PFSK-1 (cell line): ENCODE results near the gene GABRR1.

Experiments used
- FOXP2 ChIP-seq: optimal IDR thresholded peaks from 2 replicates; pipeline ENCODE3; 2011; ENCODE audit warnings: borderline replicate concordance, control low read depth, inconsistent platforms; ENCODE audit not compliant: insufficient read depth; ENCODE audit errors: extremely low read length, extremely low read depth
- POLR2AphosphoS5 ChIP-seq: IDR thresholded peaks from 2 replicates; pipeline ENCODE4 v1.6.1; 2012; ENCODE audit warnings: low read depth, mild to moderate bottlenecking, control low read depth, low read length, moderate library complexity
- SIN3A ChIP-seq: IDR thresholded peaks from 2 replicates; pipeline ENCODE4 v1.6.1; 2012; ENCODE audit warnings: mild to moderate bottlenecking, low read length, moderate library complexity, borderline replicate concordance; ENCODE audit not compliant: insufficient read depth
- TAF1 ChIP-seq: IDR thresholded peaks from 2 replicates; pipeline ENCODE4 v1.6.1; 2012; ENCODE audit warnings: low read length, control low read depth, borderline replicate concordance; ENCODE audit not compliant: insufficient read depth
- TF ChIP-seq, protein P1 (sequence below), 2 experiments: IDR thresholded peaks; 2 replicates each; pipeline versions ENCODE4 v1.6.1 to v1.8.0; 2011 to 2012; ENCODE audit warnings: low read depth in 2 of 2, low read length in 2 of 2, control low read depth in 1 of 2, inconsistent platforms in 1 of 2, mild to moderate bottlenecking in 1 of 2, moderate library complexity in 1 of 2; ENCODE audit not compliant: insufficient read depth in 1 of 2

GABRR1 gene

GRCh38 chr6:89133981-89134380 lies 83.2 kb downstream of the GABRR1 start:
- TF ChIP-seq POLR2AphosphoS5 = no peak
- TF ChIP-seq TAF1 = no peak
- TF ChIP-seq, protein P1, sequence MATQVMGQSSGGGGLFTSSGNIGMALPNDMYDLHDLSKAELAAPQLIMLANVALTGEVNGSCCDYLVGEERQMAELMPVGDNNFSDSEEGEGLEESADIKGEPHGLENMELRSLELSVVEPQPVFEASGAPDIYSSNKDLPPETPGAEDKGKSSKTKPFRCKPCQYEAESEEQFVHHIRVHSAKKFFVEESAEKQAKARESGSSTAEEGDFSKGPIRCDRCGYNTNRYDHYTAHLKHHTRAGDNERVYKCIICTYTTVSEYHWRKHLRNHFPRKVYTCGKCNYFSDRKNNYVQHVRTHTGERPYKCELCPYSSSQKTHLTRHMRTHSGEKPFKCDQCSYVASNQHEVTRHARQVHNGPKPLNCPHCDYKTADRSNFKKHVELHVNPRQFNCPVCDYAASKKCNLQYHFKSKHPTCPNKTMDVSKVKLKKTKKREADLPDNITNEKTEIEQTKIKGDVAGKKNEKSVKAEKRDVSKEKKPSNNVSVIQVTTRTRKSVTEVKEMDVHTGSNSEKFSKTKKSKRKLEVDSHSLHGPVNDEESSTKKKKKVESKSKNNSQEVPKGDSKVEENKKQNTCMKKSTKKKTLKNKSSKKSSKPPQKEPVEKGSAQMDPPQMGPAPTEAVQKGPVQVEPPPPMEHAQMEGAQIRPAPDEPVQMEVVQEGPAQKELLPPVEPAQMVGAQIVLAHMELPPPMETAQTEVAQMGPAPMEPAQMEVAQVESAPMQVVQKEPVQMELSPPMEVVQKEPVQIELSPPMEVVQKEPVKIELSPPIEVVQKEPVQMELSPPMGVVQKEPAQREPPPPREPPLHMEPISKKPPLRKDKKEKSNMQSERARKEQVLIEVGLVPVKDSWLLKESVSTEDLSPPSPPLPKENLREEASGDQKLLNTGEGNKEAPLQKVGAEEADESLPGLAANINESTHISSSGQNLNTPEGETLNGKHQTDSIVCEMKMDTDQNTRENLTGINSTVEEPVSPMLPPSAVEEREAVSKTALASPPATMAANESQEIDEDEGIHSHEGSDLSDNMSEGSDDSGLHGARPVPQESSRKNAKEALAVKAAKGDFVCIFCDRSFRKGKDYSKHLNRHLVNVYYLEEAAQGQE (IDR thresholded peaks at IDR 0.05; ENCODE audit: insufficient read depth in 1 of 2, low read depth in 2 of 2, low read length in 2 of 2) = no peak
- no peak for TF ChIP-seq FOXP2
- TF ChIP-seq SIN3A = no peak

DNA sequence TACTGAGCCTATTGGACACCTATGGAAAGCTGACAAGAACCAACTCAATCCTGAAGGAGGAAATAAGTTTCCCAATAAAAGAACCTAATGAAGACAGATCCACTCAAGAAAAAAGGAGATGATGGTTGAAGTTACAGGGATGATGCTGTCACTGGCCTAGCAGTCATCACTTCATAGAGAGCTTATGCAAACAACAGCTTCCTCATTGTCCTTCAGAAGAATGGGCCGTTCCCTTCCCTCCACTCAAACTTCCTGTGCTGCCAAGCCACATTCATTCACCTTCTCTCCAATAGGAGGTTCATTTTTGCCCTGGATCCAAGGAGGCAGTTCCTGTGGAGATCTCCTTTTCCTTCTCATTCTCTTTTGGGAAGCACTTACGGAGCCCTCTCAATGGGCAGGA lies 85.1 kb downstream of the GABRR1 start:
- TF ChIP-seq POLR2AphosphoS5 (no peak), FOXP2 (no peak), TAF1 (no peak), SIN3A (no peak)
- TF ChIP-seq, protein P1 (IDR thresholded peaks at IDR 0.05; ENCODE audit: insufficient read depth in 1 of 2, low read depth in 2 of 2, low read length in 2 of 2) = no peak

DNA sequence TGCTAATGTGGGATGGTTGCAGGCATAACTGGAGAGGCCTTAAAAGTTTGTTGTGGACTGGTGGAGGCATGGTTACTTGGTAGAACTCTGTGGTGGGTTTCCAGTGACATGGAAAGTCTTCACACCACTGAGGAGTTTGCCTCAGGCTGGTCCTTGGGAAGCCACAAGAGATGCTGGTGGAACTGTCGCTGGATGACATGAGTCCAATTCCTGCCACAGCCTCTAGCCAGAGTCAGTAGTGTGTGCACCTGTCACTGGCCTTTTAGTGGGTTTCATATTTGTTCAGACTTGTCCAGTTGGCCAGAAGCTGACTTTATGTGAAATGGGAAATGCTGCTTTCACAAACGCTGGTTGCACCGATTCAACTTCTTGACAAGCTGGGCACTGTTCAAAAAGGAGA lies 85.6 kb downstream of the GABRR1 start:
- TF ChIP-seq, protein P1 (IDR thresholded peaks at IDR 0.05; ENCODE audit: insufficient read depth in 1 of 2, low read depth in 2 of 2, low read length in 2 of 2) = no peak
- no peak for TF ChIP-seq POLR2AphosphoS5
- no peak for TF ChIP-seq FOXP2
- TF ChIP-seq TAF1 = no peak
- no peak for TF ChIP-seq SIN3A
